ENCODE data around the gene PFAS.

PFAS gene

GRCh38 chr17:8268550-8269298 is 19.6 kb downstream of the PFAS start:
- peaks cover 19% of the 10 kb centered on the region for H3K36me3 Mint-ChIP-seq
- no peaks in the 10 kb centered on the region for H3K9me3 Mint-ChIP-seq
- no peak overlapping the region for H3K27ac Mint-ChIP-seq
- no peak for DNase-seq
- H3K27me3 Mint-ChIP-seq, result no peaks in the 10 kb centered on the region
- CTCF ChIA-PET, result interaction anchor here (0.7 kb wide), 1 partner anchor 21 kb away, joined by 3 read pairs; the partner anchor contains the start of gene CTC1
- no peak overlapping the region for H3K4me3 Mint-ChIP-seq
- no peaks in the 10 kb centered on the region for H3K4me1 Mint-ChIP-seq

GRCh38 chr17:8272421-8272820 is 23.3 kb downstream of the PFAS start:
- H3K4me1 Mint-ChIP-seq, result no peaks in the 10 kb centered on the region
- CTCF ChIA-PET, result no interaction called here
- no peaks in the 10 kb centered on the region for H3K9me3 Mint-ChIP-seq
- no peak overlapping the region for H3K27ac Mint-ChIP-seq
- no peak for DNase-seq
- no peaks in the 10 kb centered on the region for H3K27me3 Mint-ChIP-seq
- no peak overlapping the region for H3K4me3 Mint-ChIP-seq
- peaks cover 7% of the 10 kb centered on the region for H3K36me3 Mint-ChIP-seq

- Mint-ChIP-seq H3K4me3 (no peak overlapping the region), H3K4me1 (no peaks in the 10 kb centered on the region), H3K9me3 (no peaks in the 10 kb centered on the region), H3K36me3 (peaks cover 6% of the 10 kb centered on the region), H3K27ac (no peak overlapping the region), H3K27me3 (no peaks in the 10 kb centered on the region)
- CTCF ChIA-PET, result no interaction called here
- DNase-seq, result no peak
Measured at GRCh38 chr17:8273884-8274444, 24.9 kb downstream of the PFAS start.

GRCh38 chr17:8274816-8275215 is 25.7 kb downstream of the PFAS start:
- Mint-ChIP-seq H3K27me3 (no peaks in the 10 kb centered on the region), H3K4me1 (no peaks in the 10 kb centered on the region), H3K27ac (no peak overlapping the region), H3K9me3 (no peaks in the 10 kb centered on the region), H3K4me3 (no peak overlapping the region), H3K36me3 (peaks cover 3% of the 10 kb centered on the region)
- CTCF ChIA-PET, result no interaction called here
- no peak for DNase-seq

- no peak overlapping the region for H3K4me3 Mint-ChIP-seq
- no peaks in the 10 kb centered on the region for H3K36me3 Mint-ChIP-seq
- no peaks in the 10 kb centered on the region for H3K27me3 Mint-ChIP-seq
- CTCF ChIA-PET, result no interaction called here
- no peak overlapping the region for H3K27ac Mint-ChIP-seq
- no peaks in the 10 kb centered on the region for H3K9me3 Mint-ChIP-seq
- no peak for DNase-seq
- H3K4me1 Mint-ChIP-seq, result no peaks in the 10 kb centered on the region
Measured at GRCh38 chr17:8275421-8276290, 26.6 kb downstream of the PFAS start.

- Mint-ChIP-seq H3K9me3 (no peaks in the 10 kb centered on the region), H3K27me3 (no peaks in the 10 kb centered on the region), H3K36me3 (no peaks in the 10 kb centered on the region), H3K27ac (no peak overlapping the region), H3K4me1 (no peaks in the 10 kb centered on the region), H3K4me3 (no peak overlapping the region)
- DNase-seq, result no peak
- CTCF ChIA-PET, result no interaction called here
Measured at GRCh38 chr17:8277317-8277716, 28.2 kb downstream of the PFAS start.

GRCh38 chr17:8282345-8282744 is 33.3 kb downstream of the PFAS start:
- Mint-ChIP-seq H3K36me3 (no peaks in the 10 kb centered on the region), H3K4me1 (peaks cover 22% of the 10 kb centered on the region), H3K27ac (no peak overlapping the region), H3K9me3 (no peaks in the 10 kb centered on the region), H3K27me3 (no peaks in the 10 kb centered on the region), H3K4me3 (no peak overlapping the region)
- DNase-seq, result no peak
- CTCF ChIA-PET, result interaction anchor here (0.6 to 1.9 kb wide), 2 partner anchors 20 to 33 kb away, joined by 3 to 4 read pairs; partner anchors contain the start of gene PFAS

GRCh38 chr17:8283356-8283755 is 34.3 kb downstream of the PFAS start:
- peak overlapping the region; percentile 76 for H3K27ac Mint-ChIP-seq
- no peaks in the 10 kb centered on the region for H3K36me3 Mint-ChIP-seq
- DNase-seq, result no peak
- CTCF ChIA-PET, result interaction anchor here (0.6 to 1.9 kb wide), 3 partner anchors 18 to 37 kb away, joined by 3 to 4 read pairs (median 3); partner anchors contain the start of gene PFAS
- H3K9me3 Mint-ChIP-seq, result no peaks in the 10 kb centered on the region
- H3K27me3 Mint-ChIP-seq, result no peaks in the 10 kb centered on the region
- peaks cover 32% of the 10 kb centered on the region for H3K4me1 Mint-ChIP-seq
- no peak overlapping the region for H3K4me3 Mint-ChIP-seq

GRCh38 chr17:8284126-8284525 is 35.0 kb downstream of the PFAS start:
- Mint-ChIP-seq H3K4me3 (no peak overlapping the region), H3K27ac (no peak overlapping the region), H3K27me3 (no peaks in the 10 kb centered on the region), H3K4me1 (peaks cover 35% of the 10 kb centered on the region), H3K36me3 (peaks cover 3% of the 10 kb centered on the region), H3K9me3 (no peaks in the 10 kb centered on the region)
- DNase-seq, result no peak
- CTCF ChIA-PET, result interaction anchor here (0.6 to 1.9 kb wide), 3 partner anchors 17 to 37 kb away, joined by 3 to 4 read pairs (median 3); partner anchors contain the start of gene PFAS

- CTCF ChIA-PET, result no interaction called here
- Mint-ChIP-seq H3K4me1 (peaks cover 49% of the 10 kb centered on the region), H3K27me3 (no peaks in the 10 kb centered on the region), H3K27ac (peak overlapping the region; percentile 12), H3K36me3 (peaks cover 13% of the 10 kb centered on the region), H3K4me3 (no peak overlapping the region), H3K9me3 (no peaks in the 10 kb centered on the region)
- DNase-seq, result no peak
Measured at GRCh38 chr17:8285270-8286181, 36.4 kb downstream of the PFAS start.

- no peaks in the 10 kb centered on the region for H3K9me3 Mint-ChIP-seq
- H3K4me3 Mint-ChIP-seq, result peak overlapping the region; percentile 90
- peak overlapping the region; percentile 95 for H3K27ac Mint-ChIP-seq
- H3K27me3 Mint-ChIP-seq, result no peaks in the 10 kb centered on the region
- no peak for DNase-seq
- H3K36me3 Mint-ChIP-seq, result peaks cover 16% of the 10 kb centered on the region
- CTCF ChIA-PET, result no interaction called here
- H3K4me1 Mint-ChIP-seq, result peaks cover 56% of the 10 kb centered on the region
Measured at GRCh38 chr17:8287651-8288335, 38.7 kb downstream of the PFAS start.

GRCh38 chr17:8288336-8289102 is 39.4 kb downstream of the PFAS start, which contains the start of gene RANGRF:
Gene RANGRF, plus strand, starts transcription at chr17:8288670. Its CDS starts 119 bp downstream, at chr17:8288789.
- no peaks in the 10 kb centered on the region for H3K27me3 Mint-ChIP-seq
- no peaks in the 10 kb centered on the region for H3K9me3 Mint-ChIP-seq
- peaks cover 57% of the 10 kb centered on the region for H3K4me1 Mint-ChIP-seq
- peak within 1 kb of the TSS; percentile 95 for H3K27ac Mint-ChIP-seq
- peak; percentile 92 for DNase-seq
- peak within 1 kb of the TSS; percentile 90 for H3K4me3 Mint-ChIP-seq
- peaks cover 16% of the 10 kb centered on the region for H3K36me3 Mint-ChIP-seq
- CTCF ChIA-PET, result interaction anchor here (1.0 kb wide), 1 partner anchor 44 kb away, joined by 3 read pairs; no protein-coding TSS in a partner anchor

Measured in activated naive CD4-positive, alpha-beta T cell treated with anti-CD3 and anti-CD28 coated beads, Interleukin-2, amount 10 ng/mL, durations not matched to agents 7 days and 5 days (primary cell).